T-helper 17 cell (primary cell): ENCODE results near the gene EEA1. TPM values are rescaled to one million over a fixed set of nuclear protein-coding genes. Genes with fewer than 3 reads are reported as not detected.

Experiments
- ATAC-seq: fragments of 150-1000 bp; cut with Tn5 transposase; 2 replicates; pipeline ENCODE4 v1.10.0; 2021; ENCODE audit warnings: mild to moderate bottlenecking, moderate library complexity
- DNase-seq, 3 donors: peaks; one replicate each; pipeline versions ENCODE4 v3.0.0 to v3.0.0-alpha.2; 2020 to 2021
- H3K9me3 ChIP-seq: one replicate; pipeline ENCODE4 v1.7.0; 2013; ENCODE audit warnings: low read length, mild to moderate bottlenecking; ENCODE audit not compliant: control insufficient read depth, poor library complexity, severe bottlenecking
- H3K27ac Mint-ChIP-seq: one replicate; pipeline ENCODE4 v1.8.0; 2022; ENCODE audit warnings: mild to moderate bottlenecking, moderate library complexity, mixed read lengths
- H3K27me3 Mint-ChIP-seq: one replicate; pipeline ENCODE4 v1.8.0; 2022; ENCODE audit warnings: mixed read lengths
- H3K36me3 Mint-ChIP-seq: one replicate; pipeline ENCODE4 v1.8.0; 2022; ENCODE audit warnings: low read depth, mixed read lengths
- H3K4me1 Mint-ChIP-seq: one replicate; pipeline ENCODE4 v1.8.0; 2022; ENCODE audit warnings: mild to moderate bottlenecking, mixed read lengths
- H3K4me3 Mint-ChIP-seq: one replicate; pipeline ENCODE4 v1.8.0; 2022; ENCODE audit warnings: mild to moderate bottlenecking, moderate library complexity, mixed read lengths
- total RNA-seq, 4 donors: library from RNA in 2 of 4; stranded (reverse) in 2 of 4; gene quantifications; one replicate each; pipeline ENCODE4 v1.2.3 and lab custom pipeline; 2022 to 2026

The EEA1 gene
- total RNA-seq, 2 donors from 2014 or later: 13.2 to 16.1 TPM

DNA sequence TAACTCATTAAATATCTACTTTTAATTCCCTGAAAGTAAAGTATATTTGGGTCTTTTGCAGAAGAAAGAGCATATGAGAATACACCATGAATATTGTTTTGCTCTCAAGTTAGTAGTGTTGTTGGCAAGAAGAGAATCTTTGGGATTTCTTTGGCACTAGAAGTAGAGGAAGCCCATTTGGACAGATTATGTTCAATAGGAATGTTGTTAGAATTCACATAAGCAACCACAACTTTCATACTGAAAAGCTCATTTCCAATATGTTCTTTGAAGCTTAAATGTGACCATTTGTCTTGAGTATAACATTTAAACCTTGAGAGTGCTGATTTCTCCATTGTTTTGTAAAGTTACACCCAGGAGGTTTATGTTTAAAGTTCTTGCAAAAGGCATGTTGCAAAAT is 188.7 kb downstream of the EEA1 start:
- Mint-ChIP-seq H3K4me1 (no peaks in the 10 kb centered on the region), H3K27ac (no peak overlapping the region), H3K27me3 (peaks cover 28% of the 10 kb centered on the region), H3K4me3 (no peak overlapping the region), H3K36me3 (no peaks in the 10 kb centered on the region)
- H3K9me3 ChIP-seq: no peaks in the 10 kb centered on the region
- DNase-seq (no peak), ATAC-seq (no peak)

- H3K27me3 Mint-ChIP-seq: peaks cover 35% of the 10 kb centered on the region
- H3K4me1 Mint-ChIP-seq: no peaks in the 10 kb centered on the region
- DNase-seq (no peak), ATAC-seq (no peak)
- H3K27ac Mint-ChIP-seq: no peak overlapping the region
- no peak overlapping the region for H3K4me3 Mint-ChIP-seq
- H3K36me3 Mint-ChIP-seq: no peaks in the 10 kb centered on the region
- no peaks in the 10 kb centered on the region for H3K9me3 ChIP-seq
These were observed 190.0 kb downstream of the EEA1 start for GRCh38 chr12:92739113-92739512.

DNA sequence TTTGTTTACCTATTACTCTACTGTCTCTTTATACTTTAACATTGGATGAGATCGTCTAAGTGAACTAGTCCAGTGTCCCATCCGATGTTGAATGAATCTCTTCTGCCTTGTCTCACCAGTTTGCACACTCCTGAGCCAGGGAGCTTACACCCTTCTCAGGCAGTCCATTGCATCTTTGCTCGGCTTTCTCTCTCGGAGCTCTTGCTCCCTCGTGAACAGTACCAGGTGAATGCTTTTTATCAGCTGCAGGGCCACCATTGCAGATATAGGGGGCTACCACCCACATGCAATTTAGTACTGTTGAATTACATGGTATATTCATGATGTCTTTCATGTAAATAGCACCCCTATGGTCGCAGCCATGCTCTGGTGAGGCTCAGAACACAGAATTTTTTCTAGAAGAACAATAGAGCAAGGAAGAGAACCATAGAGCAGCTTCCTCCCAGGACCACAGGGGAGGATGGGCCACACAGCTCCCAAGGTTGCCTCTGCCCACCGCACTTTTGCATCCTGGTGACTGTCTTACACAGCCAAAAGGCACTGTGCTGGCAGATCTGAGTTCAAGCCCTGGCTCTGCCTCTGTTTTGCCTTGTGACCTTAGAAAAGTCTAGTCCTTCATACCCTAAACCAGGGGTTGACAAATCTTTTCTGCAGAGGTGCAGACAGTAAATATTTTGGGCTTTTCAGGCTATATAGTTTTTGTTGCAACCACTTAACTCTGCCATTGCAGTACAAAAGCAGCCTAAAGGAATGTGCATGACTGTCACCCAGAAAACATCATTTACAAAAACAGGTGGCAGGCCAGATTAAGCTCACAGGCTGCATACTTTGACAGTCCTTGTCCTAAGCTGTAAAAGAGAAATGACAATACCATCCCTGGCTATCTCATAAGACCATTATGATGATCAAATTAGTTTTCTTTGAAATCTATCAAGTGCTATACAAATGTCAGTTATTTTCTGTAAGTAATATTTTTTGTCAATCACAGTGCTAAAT is 190.9 kb downstream of the EEA1 start:
- H3K27ac Mint-ChIP-seq: no peak overlapping the region
- no peak overlapping the region for H3K4me3 Mint-ChIP-seq
- H3K4me1 Mint-ChIP-seq: no peaks in the 10 kb centered on the region
- DNase-seq (no peak), ATAC-seq (no peak)
- H3K9me3 ChIP-seq: no peaks in the 10 kb centered on the region
- peaks cover 41% of the 10 kb centered on the region for H3K27me3 Mint-ChIP-seq
- H3K36me3 Mint-ChIP-seq: no peaks in the 10 kb centered on the region

- Mint-ChIP-seq H3K27me3 (peaks cover 37% of the 10 kb centered on the region), H3K36me3 (no peaks in the 10 kb centered on the region), H3K4me3 (no peak overlapping the region), H3K4me1 (no peaks in the 10 kb centered on the region), H3K27ac (no peak overlapping the region)
- no peaks in the 10 kb centered on the region for H3K9me3 ChIP-seq
- ATAC-seq: no peak
- no peak for DNase-seq
These were observed 192.5 kb downstream of the EEA1 start for GRCh38 chr12:92736605-92737004.

DNA sequence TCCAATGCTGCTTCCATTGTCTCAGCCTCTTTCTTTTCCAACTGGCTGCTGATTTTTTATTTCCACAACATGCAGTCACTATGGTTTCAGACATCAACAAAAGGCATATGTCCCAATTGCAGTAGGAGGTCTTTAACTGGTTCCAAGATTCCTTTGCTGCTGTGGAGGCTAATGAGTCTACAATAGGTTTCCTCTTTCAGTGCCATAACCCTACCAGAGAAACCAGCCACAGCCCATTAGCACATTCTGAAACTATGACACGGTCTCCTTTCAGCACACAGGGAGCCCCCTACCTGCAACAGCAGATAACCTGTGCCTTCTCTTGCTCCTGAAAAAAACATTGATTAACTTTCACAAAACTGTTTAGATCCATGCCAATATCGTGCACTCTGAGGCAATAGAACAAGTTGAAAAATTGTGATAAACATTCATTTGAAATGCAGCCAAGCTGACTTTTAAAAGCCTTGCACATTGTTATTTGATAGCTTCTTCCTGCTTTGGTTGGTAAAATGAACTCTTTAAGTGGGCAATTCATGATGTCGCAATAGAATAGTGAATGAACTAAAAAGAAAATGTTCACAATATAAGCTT is 193.9 kb downstream of the EEA1 start:
- Mint-ChIP-seq H3K36me3 (no peaks in the 10 kb centered on the region), H3K27me3 (peaks cover 49% of the 10 kb centered on the region), H3K4me1 (no peaks in the 10 kb centered on the region), H3K27ac (no peak overlapping the region), H3K4me3 (no peak overlapping the region)
- no peak for ATAC-seq
- no peaks in the 10 kb centered on the region for H3K9me3 ChIP-seq
- DNase-seq: no peak

- Mint-ChIP-seq H3K27me3 (peaks cover 51% of the 10 kb centered on the region), H3K36me3 (no peaks in the 10 kb centered on the region)
These were observed 195.4 kb downstream of the EEA1 start for GRCh38 chr12:92733661-92734060.

DNA sequence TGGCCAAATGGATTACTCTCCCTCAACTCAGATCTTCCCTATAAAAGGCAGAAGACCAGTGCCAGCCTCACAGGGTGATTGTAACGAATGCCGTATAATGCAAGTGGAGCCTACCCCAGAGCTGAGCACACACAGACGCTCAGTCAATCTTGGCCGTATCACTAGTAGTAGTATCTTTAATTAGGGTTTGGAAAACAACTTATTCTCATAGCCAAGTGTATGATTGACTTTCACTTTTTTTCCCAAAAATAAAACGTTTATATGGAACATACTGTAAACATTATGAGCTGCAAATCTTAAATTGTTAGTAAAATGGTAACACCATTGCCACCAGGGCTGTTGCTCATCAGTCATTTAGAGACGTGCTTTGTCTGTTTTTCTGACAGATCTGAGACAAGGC is 195.9 kb downstream of the EEA1 start:
- DNase-seq: no peak
- H3K4me1 Mint-ChIP-seq: no peaks in the 10 kb centered on the region
- peaks cover 51% of the 10 kb centered on the region for H3K27me3 Mint-ChIP-seq
- no peak overlapping the region for H3K4me3 Mint-ChIP-seq
- H3K9me3 ChIP-seq: no peaks in the 10 kb centered on the region
- H3K36me3 Mint-ChIP-seq: no peaks in the 10 kb centered on the region
- ATAC-seq: no peak
- no peak overlapping the region for H3K27ac Mint-ChIP-seq

More at GRCh38 chr12:92733661-92734060, 195.4 kb downstream of the EEA1 start:
- H3K9me3 ChIP-seq: no peaks in the 10 kb centered on the region
- no peak overlapping the region for H3K4me3 Mint-ChIP-seq
- ATAC-seq (no peak), DNase-seq (no peak)
- no peaks in the 10 kb centered on the region for H3K4me1 Mint-ChIP-seq
- no peak overlapping the region for H3K27ac Mint-ChIP-seq

- no peak for DNase-seq
- H3K9me3 ChIP-seq: no peaks in the 10 kb centered on the region
- no peak for ATAC-seq
- Mint-ChIP-seq H3K27me3 (peaks cover 51% of the 10 kb centered on the region), H3K27ac (no peak overlapping the region), H3K36me3 (no peaks in the 10 kb centered on the region), H3K4me1 (no peaks in the 10 kb centered on the region), H3K4me3 (no peak overlapping the region)
These were observed 196.4 kb downstream of the EEA1 start for GRCh38 chr12:92732716-92733115.

DNA sequence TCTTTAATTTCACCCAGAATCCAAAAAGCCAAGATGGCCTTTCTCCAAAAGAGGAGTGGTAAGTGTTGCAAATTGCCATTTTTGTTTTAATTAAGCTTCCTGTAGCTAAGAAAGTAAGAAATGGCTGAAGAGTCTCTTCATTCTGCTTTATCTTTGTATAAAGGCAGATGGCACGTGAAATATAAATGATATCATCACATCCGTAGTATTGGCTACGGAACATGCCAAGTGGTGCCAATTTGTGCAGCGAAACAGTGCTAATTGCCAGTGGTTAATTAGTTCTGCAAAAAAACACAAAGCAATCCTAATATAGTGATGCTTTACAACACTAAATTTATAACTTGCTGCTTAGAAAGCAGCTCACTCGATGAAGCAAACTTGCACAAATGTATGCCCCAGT is 196.9 kb downstream of the EEA1 start:
- no peaks in the 10 kb centered on the region for H3K36me3 Mint-ChIP-seq
- no peaks in the 10 kb centered on the region for H3K4me1 Mint-ChIP-seq
- H3K4me3 Mint-ChIP-seq: no peak overlapping the region
- H3K9me3 ChIP-seq: no peaks in the 10 kb centered on the region
- DNase-seq (no peak), ATAC-seq (no peak)
- peaks cover 51% of the 10 kb centered on the region for H3K27me3 Mint-ChIP-seq
- no peak overlapping the region for H3K27ac Mint-ChIP-seq

- no peak overlapping the region for H3K27ac Mint-ChIP-seq
- no peaks in the 10 kb centered on the region for H3K36me3 Mint-ChIP-seq
- peaks cover 39% of the 10 kb centered on the region for H3K27me3 Mint-ChIP-seq
- H3K9me3 ChIP-seq: no peaks in the 10 kb centered on the region
- no peak overlapping the region for H3K4me3 Mint-ChIP-seq
- ATAC-seq: no peak
- no peak for DNase-seq
- no peaks in the 10 kb centered on the region for H3K4me1 Mint-ChIP-seq
These were observed 198.3 kb downstream of the EEA1 start for GRCh38 chr12:92730758-92731157.

DNA sequence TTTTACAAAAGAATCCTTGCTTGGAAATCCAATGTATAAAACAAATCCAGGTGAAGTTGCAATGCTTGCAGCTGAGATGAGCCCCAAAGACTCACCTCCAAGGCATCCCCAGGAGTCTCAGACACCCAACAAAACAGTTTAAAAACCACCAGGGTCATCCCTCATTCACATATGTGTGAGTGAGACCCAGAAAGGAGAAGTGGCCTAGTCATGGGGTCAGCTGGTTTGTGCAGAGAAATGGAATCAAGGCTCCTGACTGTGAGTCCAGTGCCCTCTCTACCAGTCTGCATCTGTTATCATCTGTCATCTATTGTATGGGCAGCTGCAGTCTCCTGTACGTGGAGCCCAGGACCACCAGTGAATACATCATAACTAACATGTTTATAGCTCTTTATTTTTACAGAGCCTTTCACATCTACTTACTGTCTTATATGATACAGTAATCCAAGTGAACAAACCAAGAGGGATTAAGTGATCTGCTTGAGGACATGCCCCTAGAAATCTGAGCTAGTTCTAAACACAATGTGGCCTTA is 199.3 kb downstream of the EEA1 start:
- H3K36me3 Mint-ChIP-seq: no peaks in the 10 kb centered on the region
- DNase-seq (no peak), ATAC-seq (no peak)
- no peaks in the 10 kb centered on the region for H3K9me3 ChIP-seq
- no peak overlapping the region for H3K27ac Mint-ChIP-seq
- peaks cover 32% of the 10 kb centered on the region for H3K27me3 Mint-ChIP-seq
- H3K4me3 Mint-ChIP-seq: no peak overlapping the region
- no peaks in the 10 kb centered on the region for H3K4me1 Mint-ChIP-seq

DNA sequence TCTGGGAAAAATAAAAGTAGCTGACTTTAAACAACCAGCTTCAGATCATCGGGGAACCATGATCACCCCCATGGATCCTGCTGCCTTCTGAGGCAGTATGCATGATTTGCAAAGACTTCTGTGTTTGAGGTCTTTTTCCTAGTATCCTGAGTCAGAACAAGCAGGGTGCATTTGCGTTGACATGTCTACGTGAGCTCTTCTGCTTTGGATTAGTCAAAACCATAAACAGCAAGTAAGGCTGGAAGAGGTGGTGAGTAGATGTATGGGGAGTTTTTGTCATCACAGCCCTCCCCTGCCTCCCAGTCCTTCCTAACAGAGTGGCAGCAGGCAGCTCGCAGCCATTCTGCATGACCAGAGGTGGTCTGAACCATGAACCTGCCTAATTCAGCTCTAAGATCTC is 202.2 kb downstream of the EEA1 start:
- H3K27me3 Mint-ChIP-seq: peaks cover 26% of the 10 kb centered on the region
- DNase-seq: no peak
- ATAC-seq: no peak
- no peaks in the 10 kb centered on the region for H3K36me3 Mint-ChIP-seq
- H3K9me3 ChIP-seq: no peaks in the 10 kb centered on the region
- no peak overlapping the region for H3K27ac Mint-ChIP-seq
- no peak overlapping the region for H3K4me3 Mint-ChIP-seq
- no peaks in the 10 kb centered on the region for H3K4me1 Mint-ChIP-seq

DNA sequence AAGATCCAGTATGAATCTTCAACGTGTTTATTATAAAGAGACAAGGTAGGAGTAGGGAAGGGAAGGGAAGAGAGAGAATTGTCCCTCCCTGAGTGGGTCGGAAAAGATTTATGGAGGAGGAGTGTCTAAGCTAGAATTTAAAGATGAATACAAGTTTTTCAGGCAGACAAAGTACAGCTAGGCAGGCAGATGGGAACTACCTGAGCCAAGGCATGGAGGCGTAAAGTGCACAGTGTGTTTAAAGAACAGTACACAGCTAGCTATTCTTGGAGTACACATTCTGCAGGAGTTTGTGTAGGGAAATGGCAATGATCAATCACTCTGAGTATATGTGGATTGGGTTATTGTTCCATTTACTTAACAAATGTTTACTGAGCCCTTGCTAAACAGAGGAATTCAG is 206.2 kb downstream of the EEA1 start:
- Mint-ChIP-seq H3K4me1 (no peaks in the 10 kb centered on the region), H3K27me3 (peaks cover 16% of the 10 kb centered on the region), H3K4me3 (no peak overlapping the region), H3K27ac (no peak overlapping the region), H3K36me3 (no peaks in the 10 kb centered on the region)
- ATAC-seq (no peak), DNase-seq (no peak)
- no peaks in the 10 kb centered on the region for H3K9me3 ChIP-seq
